Astrocyte of the cerebellum (primary cell): ENCODE data around the gene C3orf62.

Experiments
- DNase-seq: peaks from one replicate; pipeline ENCODE4 v3.0.0-alpha.2; 2011; ENCODE audit warnings: low read depth
- H3K4me3 ChIP-seq: 2 replicates; pipeline ENCODE4 v1.5.1; 2011; ENCODE audit warnings: mild to moderate bottlenecking, low read depth, low read length, moderate library complexity
- CTCF ChIP-seq: IDR thresholded peaks from 2 replicates; pipeline ENCODE4 v1.5.1; 2012; ENCODE audit warnings: low read length, low read depth, moderate library complexity, mild to moderate bottlenecking; ENCODE audit errors: missing control alignments
- in situ Hi-C: cut with HindIII; loops from 2 replicates; pipeline ENCODE4 v1.10.0; 2017; ENCODE audit warnings: low sequenced_read_pairs

The C3orf62 gene

GRCh38 chr3:49305608-49306007 is 28.6 kb upstream of the C3orf62 start:
- no peak for TF ChIP-seq CTCF
- in situ Hi-C loops: no loop called here
- DNase-seq: no peak
- H3K4me3 ChIP-seq: no peak overlapping the region

GRCh38 chr3:49302613-49303012 is 25.6 kb upstream of the C3orf62 start:
- in situ Hi-C loops: no loop called here
- no peak for TF ChIP-seq CTCF
- no peak overlapping the region for H3K4me3 ChIP-seq
- no peak for DNase-seq

- in situ Hi-C loops: no loop called here
- no peak for TF ChIP-seq CTCF
- H3K4me3 ChIP-seq: no peak overlapping the region
Observed at GRCh38 chr3:49300595-49300994, 23.6 kb upstream of the C3orf62 start.

GRCh38 chr3:49298511-49298910 is 21.5 kb upstream of the C3orf62 start:
- TF ChIP-seq CTCF: no peak
- DNase-seq: no peak
- in situ Hi-C loops: no loop called here
- H3K4me3 ChIP-seq: no peak overlapping the region

More at GRCh38 chr3:49300595-49300994, 23.6 kb upstream of the C3orf62 start:
- DNase-seq: no peak

GRCh38 chr3:49296781-49297411 is 19.9 kb upstream of the C3orf62 start:
- no peak for TF ChIP-seq CTCF
- no peak overlapping the region for H3K4me3 ChIP-seq
- in situ Hi-C loops: no loop called here
- DNase-seq: no peak

GRCh38 chr3:49295489-49296058 is 18.5 kb upstream of the C3orf62 start:
- peak; percentile 15 for DNase-seq
- in situ Hi-C loops: no loop called here
- H3K4me3 ChIP-seq: no peak overlapping the region
- peak; percentile 57 for TF ChIP-seq CTCF
